ENCODE data around the gene CROCC.
A peak's percentile ranks its signal among the peaks of the same experiment; 100 is the strongest.
"Not testable (repeated sequence)": the region's sequence is repeated elsewhere in the genome, so short reads cannot be mapped to it uniquely, and the experiment has no call there.

Gene CROCC

GRCh38 chr1:16918371-16918770 lies 3.4 kb upstream of the CROCC start:
- TF ChIP-seq CTCF (conservative IDR thresholded peaks at IDR 0.05) = no peak

DNA sequence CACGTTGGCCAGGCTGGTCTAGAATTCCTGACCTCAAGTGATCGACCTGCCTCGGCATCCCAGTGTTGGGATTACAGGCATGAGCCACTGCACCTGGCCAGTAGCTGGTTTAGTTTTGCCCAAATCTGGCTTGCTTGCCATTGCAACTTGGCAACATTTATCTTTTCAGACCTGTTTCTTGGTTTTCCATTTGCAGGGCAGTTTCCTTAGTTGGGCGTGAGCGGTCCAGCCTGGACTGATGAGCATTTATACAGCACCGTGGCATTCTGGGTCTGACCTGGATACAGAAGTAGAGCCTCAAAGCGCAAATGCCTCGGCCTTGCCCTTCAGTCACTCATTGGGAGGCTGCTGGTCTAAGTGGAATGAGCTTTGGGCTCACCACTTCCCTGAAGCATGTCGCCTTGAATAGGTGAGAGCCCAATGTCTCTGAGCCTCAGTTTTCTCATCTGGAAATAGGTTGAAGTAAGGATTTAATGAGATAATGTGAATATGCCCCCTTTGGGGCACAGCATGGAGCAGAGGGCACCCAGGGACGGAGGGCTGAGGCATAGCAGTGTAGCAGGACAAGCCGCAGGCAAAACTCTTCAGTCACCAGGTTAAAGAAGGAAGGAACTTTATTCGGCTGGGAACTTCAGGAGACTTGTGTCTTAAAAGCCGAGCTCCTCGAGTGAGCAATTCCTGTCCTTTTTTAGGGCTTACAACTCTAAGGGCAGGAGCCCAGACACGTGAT lies 2.6 kb upstream of the CROCC start:
- not testable (repeated sequence) for H3K27ac ChIP-seq

More at GRCh38 chr1:16918371-16918770, 3.4 kb upstream of the CROCC start:
- H3K27ac ChIP-seq = no peak overlapping the region

DNA sequence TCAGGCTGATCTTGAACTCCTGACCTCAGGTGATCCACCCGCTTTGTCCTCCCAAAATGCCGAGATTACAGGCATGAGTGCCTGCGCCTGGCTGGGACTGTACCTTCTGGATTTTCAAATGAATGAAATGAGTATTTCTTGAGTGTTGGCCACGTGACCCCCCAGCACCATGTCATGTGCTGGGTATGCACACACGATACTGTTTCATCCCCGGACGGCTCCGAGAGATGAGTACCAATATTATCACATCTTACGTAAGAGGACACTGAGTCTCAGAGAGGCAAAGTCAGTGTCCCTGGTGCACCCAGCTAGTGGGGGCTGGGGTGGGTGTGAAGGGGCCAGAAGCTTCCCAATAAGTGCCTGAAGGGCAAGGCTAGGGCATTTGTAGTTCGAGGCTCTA lies 780 bp upstream of the CROCC start:
- TF ChIP-seq CTCF (conservative IDR thresholded peaks at IDR 0.05) = no peak
- H3K27ac ChIP-seq = no peak overlapping the region

GRCh38 chr1:16922466-16922865 lies 735 bp downstream of the CROCC start:
- no peak for TF ChIP-seq CTCF (conservative IDR thresholded peaks at IDR 0.05)
- H3K27ac ChIP-seq = no peak overlapping the region

GRCh38 chr1:16922885-16923431 lies 1.2 kb downstream of the CROCC start:
- no peak for TF ChIP-seq CTCF (conservative IDR thresholded peaks at IDR 0.05)
- no peak overlapping the region for H3K27ac ChIP-seq

DNA sequence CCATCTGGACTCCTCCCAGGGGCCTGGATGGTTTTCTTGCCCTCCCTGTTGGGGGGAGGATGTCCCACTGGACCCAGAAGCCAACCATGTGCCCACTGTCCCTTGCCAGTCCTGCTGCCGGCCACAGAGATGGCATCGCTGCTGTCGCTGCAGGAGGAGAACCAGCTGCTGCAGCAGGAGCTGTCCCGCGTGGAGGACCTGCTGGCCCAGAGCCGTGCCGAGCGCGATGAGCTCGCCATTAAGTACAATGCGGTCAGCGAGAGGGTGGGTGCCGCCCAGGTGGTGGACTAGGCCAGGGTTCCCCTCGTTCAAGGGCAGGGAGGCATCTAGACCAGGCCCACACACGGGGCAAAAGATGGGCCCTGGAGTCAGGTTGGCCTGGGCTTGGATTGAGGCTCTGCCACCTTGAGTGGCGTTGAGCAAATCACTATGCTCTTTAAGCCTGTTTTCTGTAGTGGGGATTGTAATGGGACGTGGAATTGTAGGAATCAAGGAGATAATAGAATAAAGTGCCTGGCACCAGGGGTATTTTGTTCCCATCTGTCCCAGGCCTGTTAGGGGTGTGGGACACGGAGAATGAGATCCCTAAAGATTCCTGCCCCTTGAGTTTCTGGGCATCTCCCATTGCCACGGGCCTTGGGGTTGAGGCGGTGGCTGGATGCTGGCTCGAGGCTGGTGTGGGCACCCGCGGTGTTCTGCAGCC lies 2.6 kb downstream of the CROCC start:
- no peak overlapping the region for H3K27ac ChIP-seq
- no peak for TF ChIP-seq CTCF (conservative IDR thresholded peaks at IDR 0.05)

DNA sequence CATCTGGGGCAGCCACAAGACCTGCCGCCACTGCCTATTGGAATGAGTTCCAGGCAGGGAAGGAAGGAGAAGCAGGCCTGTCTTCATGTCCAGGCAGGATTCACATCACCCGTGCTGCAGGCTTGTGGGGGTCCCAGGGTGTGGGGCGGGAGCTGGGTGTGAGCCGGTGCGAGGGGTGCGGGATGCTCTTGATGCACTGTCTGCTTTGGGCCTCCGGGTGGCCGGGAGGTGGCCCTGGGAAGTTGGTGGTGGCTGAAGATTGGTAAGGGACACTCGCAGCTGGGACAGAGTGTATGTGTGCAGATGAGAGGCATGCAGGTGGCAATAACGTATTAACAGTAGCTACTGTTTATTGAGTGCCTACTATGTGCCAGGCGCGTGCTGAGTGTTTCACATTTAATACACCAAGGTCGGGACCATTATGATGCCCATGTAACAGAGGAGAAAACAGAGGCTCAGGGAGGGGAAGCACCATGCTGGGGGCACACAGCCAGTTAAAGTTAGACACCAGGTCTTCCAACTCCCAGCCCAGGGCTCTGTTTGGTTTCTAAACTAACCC lies 3.3 kb downstream of the CROCC start:
- no peak overlapping the region for H3K27ac ChIP-seq
- peak; percentile 10; the same call in 1 of the 2 replicates for TF ChIP-seq CTCF (conservative IDR thresholded peaks at IDR 0.05)
